OCI-LY3 (cell line): ENCODE measurements around the gene VMP1.

ENCODE experiments used
- H2AFZ ChIP-seq: fragments of 200-600, 300-600 bp; shearing (Covaris generic); 2 replicates; pipeline ENCODE4 v1.6.0; 2014; ENCODE audit warnings: antibody characterized with exemption, low read depth, low read length
- H3K27ac ChIP-seq: fragments of 200-600, 300-600 bp; sonication (generic); 2 replicates; pipeline ENCODE4 v1.5.1; 2014; ENCODE audit warnings: mild to moderate bottlenecking, low read length, moderate library complexity, mixed read lengths
- H3K27me3 ChIP-seq: fragments of 200-600, 300-600 bp; sonication (generic); 2 replicates; pipeline ENCODE4 v1.6.1; 2014; ENCODE audit warnings: low read depth, low read length, mixed read lengths
- H3K36me3 ChIP-seq: fragments of 200-600, 300-600 bp; sonication (generic); replicated peaks from 2 replicates; pipeline ENCODE3; 2014; ENCODE audit warnings: low read depth, low read length, mixed read lengths
- H3K4me1 ChIP-seq: fragments of 300-600, 200-600 bp; sonication (generic); 2 replicates; pipeline ENCODE4 v1.6.1; 2014; ENCODE audit warnings: low read length, mixed read lengths
- H3K4me2 ChIP-seq: fragments of 200-600, 300-600 bp; sonication (generic); 2 replicates; pipeline ENCODE4 v1.6.1; 2014; ENCODE audit warnings: low read length, mixed read lengths
- H3K4me3 ChIP-seq: fragments of 300-600, 200-600 bp; sonication (generic); 2 replicates; pipeline ENCODE4 v1.5.1; 2014; ENCODE audit warnings: antibody characterized with exemption, mild to moderate bottlenecking, low read length, moderate library complexity
- H3K79me2 ChIP-seq: fragments of 300-600, 200-600 bp; shearing (Covaris generic); 2 replicates; pipeline ENCODE4 v1.6.1; 2014; ENCODE audit warnings: mild to moderate bottlenecking, low read length, mixed read lengths
- H3K9ac ChIP-seq: fragments of 300-600, 200-600 bp; shearing (Covaris generic); 2 replicates; pipeline ENCODE4 v1.6.0; 2014; ENCODE audit warnings: mild to moderate bottlenecking, low read length, moderate library complexity
- H3K9me3 ChIP-seq: fragments of 200-600, 300-600 bp; shearing (Covaris generic); 2 replicates; pipeline ENCODE4 v1.6.1; 2014; ENCODE audit warnings: low read length, mixed read lengths; ENCODE audit not compliant: insufficient read depth
- H4K20me1 ChIP-seq: fragments of 200-600, 300-600 bp; sonication (generic); 2 replicates; pipeline ENCODE4 v1.6.1; 2016; ENCODE audit warnings: low read length, mixed read lengths; ENCODE audit not compliant: insufficient read depth
- EZH2phosphoT487 ChIP-seq: fragments of 200-600 bp; shearing (Covaris generic); IDR thresholded peaks from 2 replicates; pipeline ENCODE4 v1.6.1; 2018; ENCODE audit warnings: antibody characterized with exemption, mixed run types, low read depth
- TF ChIP-seq, protein P1 (sequence below): fragments of 200-600, 300-600 bp; sonication (generic); IDR thresholded peaks from 2 replicates; pipeline ENCODE4 v1.5.1; 2014; ENCODE audit warnings: antibody characterized with exemption, low read length, low read depth

Gene VMP1

GRCh38 chr17:59810894-59811153 lies 103.4 kb downstream of the VMP1 start:
- H3K9ac ChIP-seq = no peak overlapping the region
- no peak overlapping the region for H3K4me3 ChIP-seq
- H2AFZ ChIP-seq = no peak overlapping the region
- H3K4me2 ChIP-seq = no peak overlapping the region
- H4K20me1 ChIP-seq = no peaks in the 10 kb centered on the region
- H3K79me2 ChIP-seq = no peaks in the 10 kb centered on the region
- TF ChIP-seq, protein P1, sequence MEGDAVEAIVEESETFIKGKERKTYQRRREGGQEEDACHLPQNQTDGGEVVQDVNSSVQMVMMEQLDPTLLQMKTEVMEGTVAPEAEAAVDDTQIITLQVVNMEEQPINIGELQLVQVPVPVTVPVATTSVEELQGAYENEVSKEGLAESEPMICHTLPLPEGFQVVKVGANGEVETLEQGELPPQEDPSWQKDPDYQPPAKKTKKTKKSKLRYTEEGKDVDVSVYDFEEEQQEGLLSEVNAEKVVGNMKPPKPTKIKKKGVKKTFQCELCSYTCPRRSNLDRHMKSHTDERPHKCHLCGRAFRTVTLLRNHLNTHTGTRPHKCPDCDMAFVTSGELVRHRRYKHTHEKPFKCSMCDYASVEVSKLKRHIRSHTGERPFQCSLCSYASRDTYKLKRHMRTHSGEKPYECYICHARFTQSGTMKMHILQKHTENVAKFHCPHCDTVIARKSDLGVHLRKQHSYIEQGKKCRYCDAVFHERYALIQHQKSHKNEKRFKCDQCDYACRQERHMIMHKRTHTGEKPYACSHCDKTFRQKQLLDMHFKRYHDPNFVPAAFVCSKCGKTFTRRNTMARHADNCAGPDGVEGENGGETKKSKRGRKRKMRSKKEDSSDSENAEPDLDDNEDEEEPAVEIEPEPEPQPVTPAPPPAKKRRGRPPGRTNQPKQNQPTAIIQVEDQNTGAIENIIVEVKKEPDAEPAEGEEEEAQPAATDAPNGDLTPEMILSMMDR = no peak
- no peak for TF ChIP-seq EZH2phosphoT487
- no peaks in the 10 kb centered on the region for H3K9me3 ChIP-seq
- no peaks in the 10 kb centered on the region for H3K4me1 ChIP-seq
- no peak overlapping the region for H3K27ac ChIP-seq
- H3K36me3 ChIP-seq = peaks cover 6% of the 10 kb centered on the region
- H3K27me3 ChIP-seq = no peaks in the 10 kb centered on the region

GRCh38 chr17:59811209-59811608 lies 103.8 kb downstream of the VMP1 start:
- H3K4me1 ChIP-seq = no peaks in the 10 kb centered on the region
- no peak overlapping the region for H3K27ac ChIP-seq
- H3K36me3 ChIP-seq = peaks cover 6% of the 10 kb centered on the region
- H4K20me1 ChIP-seq = no peaks in the 10 kb centered on the region
- no peak overlapping the region for H3K4me3 ChIP-seq
- no peaks in the 10 kb centered on the region for H3K9me3 ChIP-seq
- H3K27me3 ChIP-seq = no peaks in the 10 kb centered on the region
- TF ChIP-seq, protein P1 = no peak
- no peak for TF ChIP-seq EZH2phosphoT487
- no peak overlapping the region for H2AFZ ChIP-seq
- no peaks in the 10 kb centered on the region for H3K79me2 ChIP-seq
- H3K9ac ChIP-seq = no peak overlapping the region
- no peak overlapping the region for H3K4me2 ChIP-seq

DNA sequence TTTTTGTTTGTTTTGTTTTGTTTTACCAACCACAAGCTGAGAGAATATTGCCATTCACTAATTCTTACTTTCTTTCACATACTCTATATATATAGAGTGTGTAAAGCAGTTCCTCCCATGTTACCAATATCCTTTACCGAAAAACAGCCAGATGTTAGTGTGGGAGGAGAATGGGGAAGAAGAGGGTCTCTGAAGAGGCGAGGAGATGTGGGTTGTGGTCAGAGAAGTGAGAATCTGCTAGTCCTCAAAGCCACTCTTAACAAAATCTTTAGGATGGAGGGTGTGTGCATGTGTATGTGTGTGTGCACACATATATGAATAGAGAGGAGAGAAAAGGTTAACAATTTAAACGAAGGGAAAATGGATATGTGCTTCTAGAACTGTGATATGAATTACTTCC lies 104.7 kb downstream of the VMP1 start:
- peaks cover 6% of the 10 kb centered on the region for H3K36me3 ChIP-seq
- H3K9me3 ChIP-seq = no peaks in the 10 kb centered on the region
- H3K79me2 ChIP-seq = no peaks in the 10 kb centered on the region
- H3K27me3 ChIP-seq = no peaks in the 10 kb centered on the region
- H3K4me1 ChIP-seq = no peaks in the 10 kb centered on the region
- H3K27ac ChIP-seq = no peak overlapping the region
- no peak overlapping the region for H3K9ac ChIP-seq
- H3K4me2 ChIP-seq = no peak overlapping the region
- H2AFZ ChIP-seq = no peak overlapping the region
- no peaks in the 10 kb centered on the region for H4K20me1 ChIP-seq
- no peak overlapping the region for H3K4me3 ChIP-seq
- TF ChIP-seq EZH2phosphoT487 = no peak

- no peak overlapping the region for H3K27ac ChIP-seq
- H2AFZ ChIP-seq = no peak overlapping the region
- peaks cover 6% of the 10 kb centered on the region for H3K36me3 ChIP-seq
- H3K79me2 ChIP-seq = no peaks in the 10 kb centered on the region
- no peak for TF ChIP-seq EZH2phosphoT487
- TF ChIP-seq, protein P1 = no peak
- no peaks in the 10 kb centered on the region for H3K9me3 ChIP-seq
- H3K4me1 ChIP-seq = no peaks in the 10 kb centered on the region
- no peak overlapping the region for H3K9ac ChIP-seq
- H3K27me3 ChIP-seq = no peaks in the 10 kb centered on the region
- no peak overlapping the region for H3K4me3 ChIP-seq
- no peak overlapping the region for H3K4me2 ChIP-seq
- H4K20me1 ChIP-seq = no peaks in the 10 kb centered on the region
These were observed 106.8 kb downstream of the VMP1 start for GRCh38 chr17:59814276-59814675.

GRCh38 chr17:59814685-59815084 lies 107.2 kb downstream of the VMP1 start:
- no peak overlapping the region for H3K27ac ChIP-seq
- no peak overlapping the region for H3K9ac ChIP-seq
- TF ChIP-seq EZH2phosphoT487 = no peak
- TF ChIP-seq, protein P1 = no peak
- no peaks in the 10 kb centered on the region for H3K79me2 ChIP-seq
- H3K4me2 ChIP-seq = no peak overlapping the region
- H3K36me3 ChIP-seq = peaks cover 6% of the 10 kb centered on the region
- no peaks in the 10 kb centered on the region for H3K4me1 ChIP-seq
- no peaks in the 10 kb centered on the region for H4K20me1 ChIP-seq
- H3K27me3 ChIP-seq = no peaks in the 10 kb centered on the region
- no peak overlapping the region for H3K4me3 ChIP-seq
- H2AFZ ChIP-seq = no peak overlapping the region
- H3K9me3 ChIP-seq = no peaks in the 10 kb centered on the region
